GM23338 (cell line): ENCODE measurements around the gene GABPB1.

Experiments used
- CTCF ChIP-seq, 2 experiments: fragments of 200-600 bp in 1 of 2; sonication (generic) in 1 of 2; conservative IDR thresholded peaks; 2 replicates each; pipeline versions ENCODE4 v1.5.1 to v1.6.1; 2016 to 2017; ENCODE audit warnings: antibody characterized with exemption in 2 of 2, low read depth in 2 of 2, mild to moderate bottlenecking in 2 of 2, moderate library complexity in 1 of 2
- EZH2 ChIP-seq: fragments of 200-600 bp; sonication (generic); IDR thresholded peaks from one replicate; pipeline ENCODE4 v1.8.0; 2017; ENCODE audit warnings: antibody characterized with exemption, mild to moderate bottlenecking, low read depth; ENCODE audit not compliant: unreplicated experiment
- EZH2phosphoT487 ChIP-seq: fragments of 200-600 bp; sonication (generic); IDR thresholded peaks from one replicate; pipeline ENCODE4 v1.8.1; 2018; ENCODE audit warnings: antibody characterized with exemption; ENCODE audit not compliant: unreplicated experiment
- JUNB ChIP-seq: IDR thresholded peaks from one replicate; pipeline ENCODE4 v1.6.1; 2016; ENCODE audit warnings: antibody characterized with exemption; ENCODE audit not compliant: unreplicated experiment
- POLR2AphosphoS5 ChIP-seq: IDR thresholded peaks from 2 replicates; pipeline ENCODE4 v1.6.1; 2016; ENCODE audit warnings: antibody characterized with exemption, low read depth
- REST ChIP-seq: IDR thresholded peaks from one replicate; pipeline ENCODE4 v1.6.1; 2018; ENCODE audit warnings: antibody characterized with exemption; ENCODE audit not compliant: unreplicated experiment
- TF ChIP-seq, protein P1 (sequence below): IDR thresholded peaks from 2 replicates; pipeline ENCODE4 v1.6.1; 2016; ENCODE audit warnings: antibody characterized with exemption

GRCh38 chr15:50236433-50236832 is 118.6 kb downstream of the GABPB1 start:
- TF ChIP-seq CTCF (conservative IDR thresholded peaks at IDR 0.05; ENCODE audit: low read depth in 2 of 2), result no peak
- TF ChIP-seq, protein P1, sequence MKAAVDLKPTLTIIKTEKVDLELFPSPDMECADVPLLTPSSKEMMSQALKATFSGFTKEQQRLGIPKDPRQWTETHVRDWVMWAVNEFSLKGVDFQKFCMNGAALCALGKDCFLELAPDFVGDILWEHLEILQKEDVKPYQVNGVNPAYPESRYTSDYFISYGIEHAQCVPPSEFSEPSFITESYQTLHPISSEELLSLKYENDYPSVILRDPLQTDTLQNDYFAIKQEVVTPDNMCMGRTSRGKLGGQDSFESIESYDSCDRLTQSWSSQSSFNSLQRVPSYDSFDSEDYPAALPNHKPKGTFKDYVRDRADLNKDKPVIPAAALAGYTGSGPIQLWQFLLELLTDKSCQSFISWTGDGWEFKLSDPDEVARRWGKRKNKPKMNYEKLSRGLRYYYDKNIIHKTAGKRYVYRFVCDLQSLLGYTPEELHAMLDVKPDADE, result no peak
- no peak for TF ChIP-seq EZH2
- TF ChIP-seq JUNB, result no peak
- TF ChIP-seq POLR2AphosphoS5, result no peak
- no peak for TF ChIP-seq REST
- TF ChIP-seq EZH2phosphoT487, result no peak
